ENCODE results near the gene LTO1. TPM values are rescaled to one million over a fixed set of nuclear protein-coding genes. Genes with fewer than 3 reads are reported as not detected.
A peak's percentile ranks its signal among the peaks of the same experiment; 100 is the strongest.

The LTO1 gene
- total and polyA plus RNA-seq, 10 of the 15 experiments (the other 5 are each of a cell fraction or from before 2014, with no cell fraction given) = 2.6 to 27.5 (median 14.4) TPM

DNA sequence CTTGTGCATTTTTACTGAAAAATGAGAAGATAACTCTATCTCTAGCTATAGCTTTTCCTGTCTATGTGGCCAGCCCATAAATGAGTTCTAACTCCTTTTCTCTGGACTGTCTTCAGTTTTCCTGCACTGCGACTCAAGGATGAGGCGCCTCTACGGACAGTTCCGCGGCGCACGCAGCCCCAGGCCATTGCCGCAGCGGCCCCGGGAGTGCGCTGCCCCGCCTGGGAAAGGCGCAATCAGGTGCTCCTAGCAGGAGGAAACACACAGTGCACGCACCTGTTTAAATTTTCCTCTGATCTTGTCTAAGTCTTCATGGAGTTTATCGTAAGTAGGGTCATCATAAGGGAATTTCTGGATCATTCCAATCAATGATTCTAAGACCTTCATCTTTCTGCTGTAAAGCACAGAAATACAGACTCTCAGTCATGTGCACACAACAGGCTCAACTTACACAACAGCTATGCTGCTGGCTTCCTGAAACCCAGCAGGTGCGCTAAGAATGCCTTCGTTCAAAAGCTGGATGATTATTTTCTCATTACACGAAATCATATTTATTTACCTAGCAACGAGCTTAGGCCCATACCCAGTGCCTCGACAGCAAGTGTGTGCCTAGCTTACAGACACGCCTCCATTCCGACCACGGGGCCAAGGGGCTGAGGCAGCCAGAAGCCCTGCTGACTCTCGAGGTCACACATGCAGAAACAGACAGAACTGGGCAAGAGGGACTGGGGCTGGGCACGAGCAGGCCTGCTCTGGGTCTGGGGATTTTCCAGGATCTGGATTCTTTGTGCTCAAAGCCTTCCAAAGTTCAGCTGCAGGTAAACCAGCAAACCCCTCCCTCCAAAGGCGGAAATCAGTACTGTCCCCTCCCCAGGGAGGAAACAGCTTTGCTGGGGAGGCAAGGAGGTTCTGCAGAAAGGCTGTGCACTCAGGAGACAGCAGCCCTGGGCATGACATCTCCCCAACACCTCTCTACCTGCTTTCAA is 7.2 kb downstream of the LTO1 start:
- no peak overlapping the region for H3K27ac ChIP-seq (ENCODE audit: control insufficient read depth, insufficient read depth)
- RAD21 ChIA-PET (ENCODE audit: unreplicated experiment) = interaction anchor here (1.1 kb wide), 1 partner anchor 566 kb away, joined by 3 read pairs; no protein-coding TSS in a partner anchor
- no peaks in the 10 kb centered on the region for H3K4me1 ChIP-seq (ENCODE audit: control insufficient read depth, insufficient read depth, low read length)
- no peaks in the 10 kb centered on the region for H3K27me3 ChIP-seq (replicated peaks in 1 of 2; ENCODE audit: control insufficient read depth in 2 of 2, insufficient read depth in 2 of 2, low read length in 1 of 2)
- H3K36me3 ChIP-seq (ENCODE audit: control insufficient read depth in 2 of 2, insufficient read depth in 2 of 2, low read length in 1 of 2) = peaks cover 4 to 17% of the 10 kb centered on the region in 2 experiments
- FAIRE-seq (no peak), DNase-seq (ENCODE audit: low read depth, low spot score) (no peak), ATAC-seq (no peak)
- no peaks in the 10 kb centered on the region for H4K20me1 ChIP-seq (ENCODE audit: control insufficient read depth, insufficient read depth)
- TF ChIP-seq GATAD2B (conservative IDR thresholded peaks at IDR 0.05; ENCODE audit: low read depth) (no peak), POLR2A (IDR thresholded peaks at IDR 0.05; ENCODE audit: low read depth, low read length) (0 out of 2 replicates have a peak, but pooled peaks have one; percentile 26)
- WGBS (ENCODE audit: insufficient coverage, insufficient replicate concordance, low lambda C conversion rate, missing lambda C conversion rate) = 95% methylated on average over 26 of the region's 26 CpGs
- POLR2A ChIA-PET = no interaction called here
- H3K9ac ChIP-seq (ENCODE audit: control insufficient read depth, insufficient read depth, low read length) = no peak overlapping the region
- SMC1A ChIA-PET (ENCODE audit: uncharacterized antibody, unreplicated experiment) = interaction anchor here (1.6 kb wide), 1 partner anchor 567 kb away, joined by 4 read pairs; no protein-coding TSS in a partner anchor
- no peaks in the 10 kb centered on the region for H3K9me3 ChIP-seq (replicated peaks; ENCODE audit: control insufficient read depth, insufficient read depth, low read length)
- H3K4me3 ChIP-seq = no peak overlapping the region
- no TSS peak for BruUV-seq (replicated peaks)
- H3K79me2 ChIP-seq (ENCODE audit: control insufficient read depth, insufficient read depth, low read length) = no peaks in the 10 kb centered on the region; the same call in 1 of the 2 replicates
- in situ Hi-C loops (cut with MboI) (loop anchor here (10.0 kb wide), 1 partner anchor 563 kb away; no protein-coding TSS in a partner anchor), intact Hi-C loops (cut with micrococcal nuclease; ENCODE audit: unreplicated experiment) (no loop called here)
- CTCF ChIA-PET = interaction anchor here (1.5 to 3.9 kb wide), 3 partner anchors 11 to 537 kb away, joined by 6 to 17 read pairs (median 15); partner anchors contain the start of gene MYEOV
- H3K4me2 ChIP-seq (ENCODE audit: control insufficient read depth, insufficient read depth) = no peak overlapping the region
- no peak overlapping the region for H2AFZ ChIP-seq (ENCODE audit: control insufficient read depth, low read depth, low read length)

DNA sequence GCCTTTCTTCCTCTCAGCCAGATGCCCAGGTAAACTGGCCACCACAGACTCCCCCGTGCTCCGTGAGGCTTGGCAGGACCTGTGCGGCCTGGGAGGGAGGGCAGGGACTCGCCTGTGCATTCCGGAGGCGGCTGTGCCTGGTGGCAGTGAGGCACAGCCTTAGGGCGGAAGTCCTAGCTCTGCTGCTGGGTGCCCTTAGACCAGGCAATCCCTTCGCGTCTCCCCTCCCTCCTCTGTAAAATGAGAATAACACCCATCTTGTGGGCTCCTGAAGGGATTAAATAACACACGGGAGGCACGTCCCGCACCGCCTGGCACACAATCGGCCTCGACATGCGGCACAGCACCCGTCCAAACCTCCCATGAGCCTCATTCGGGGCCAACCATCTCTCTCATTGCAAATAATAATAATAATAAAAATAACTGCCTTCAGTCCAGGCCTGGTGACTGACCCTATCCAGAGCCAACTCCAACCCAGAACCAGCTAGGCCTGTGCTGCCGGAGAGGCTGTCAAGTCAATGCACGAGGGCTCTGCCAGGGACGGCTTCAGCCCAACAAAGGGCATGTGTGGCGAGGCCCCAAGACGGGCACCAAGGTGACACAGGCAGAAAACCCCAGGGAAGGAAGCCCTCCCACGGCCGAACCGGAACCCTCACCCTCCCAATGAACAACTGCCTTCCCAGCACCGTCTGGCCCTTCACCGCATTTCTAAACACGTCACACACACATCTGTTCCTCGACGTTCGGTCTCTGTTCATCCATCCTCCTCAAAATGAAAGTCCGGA is 8.2 kb downstream of the LTO1 start:
- H3K27me3 ChIP-seq (replicated peaks in 1 of 2; ENCODE audit: control insufficient read depth in 2 of 2, insufficient read depth in 2 of 2, low read length in 1 of 2) = no peaks in the 10 kb centered on the region
- no peak for DNase-seq (ENCODE audit: low read depth, low spot score)
- no peak overlapping the region for H3K9ac ChIP-seq (ENCODE audit: control insufficient read depth, insufficient read depth, low read length)
- H3K4me1 ChIP-seq (ENCODE audit: control insufficient read depth, insufficient read depth, low read length) = no peaks in the 10 kb centered on the region
- H3K27ac ChIP-seq (ENCODE audit: control insufficient read depth, insufficient read depth) = no peak overlapping the region
- BruUV-seq (replicated peaks) = no TSS peak
- in situ Hi-C loops (cut with MboI) = loop anchor here (10.0 kb wide), 1 partner anchor 562 kb away; no protein-coding TSS in a partner anchor
- SMC1A ChIA-PET (ENCODE audit: uncharacterized antibody, unreplicated experiment) = no interaction called here
- H3K9me3 ChIP-seq (replicated peaks; ENCODE audit: control insufficient read depth, insufficient read depth, low read length) = no peaks in the 10 kb centered on the region
- peaks cover 3% of the 10 kb centered on the region; the same call in 1 of the 2 replicates for H4K20me1 ChIP-seq (ENCODE audit: control insufficient read depth, insufficient read depth)
- H3K4me2 ChIP-seq (ENCODE audit: control insufficient read depth, insufficient read depth) = no peak overlapping the region
- 93% methylated on average over 33 of the region's 33 CpGs for WGBS (ENCODE audit: insufficient coverage, insufficient replicate concordance, low lambda C conversion rate, missing lambda C conversion rate)
- POLR2A ChIA-PET = no interaction called here
- ATAC-seq = no peak
- intact Hi-C loops (cut with micrococcal nuclease; ENCODE audit: unreplicated experiment) = no loop called here
- H3K4me3 ChIP-seq = no peak overlapping the region
- no peak overlapping the region for H2AFZ ChIP-seq (ENCODE audit: control insufficient read depth, low read depth, low read length)
- RAD21 ChIA-PET (ENCODE audit: unreplicated experiment) = no interaction called here
- no peaks in the 10 kb centered on the region; the same call in 1 of the 2 replicates for H3K79me2 ChIP-seq (ENCODE audit: control insufficient read depth, insufficient read depth, low read length)
- H3K36me3 ChIP-seq (ENCODE audit: control insufficient read depth in 2 of 2, insufficient read depth in 2 of 2, low read length in 1 of 2) = peaks cover 4 to 15% of the 10 kb centered on the region in 2 experiments
- CTCF ChIA-PET = interaction anchor here (3.9 kb wide), 1 partner anchor 374 kb away, joined by 17 read pairs; the partner anchor contains the start of gene MYEOV
- no peak for FAIRE-seq
- TF ChIP-seq SREBF2 (IDR thresholded peaks at IDR 0.05; ENCODE audit: low read length) = no peak
- TF ChIP-seq, protein P1, sequence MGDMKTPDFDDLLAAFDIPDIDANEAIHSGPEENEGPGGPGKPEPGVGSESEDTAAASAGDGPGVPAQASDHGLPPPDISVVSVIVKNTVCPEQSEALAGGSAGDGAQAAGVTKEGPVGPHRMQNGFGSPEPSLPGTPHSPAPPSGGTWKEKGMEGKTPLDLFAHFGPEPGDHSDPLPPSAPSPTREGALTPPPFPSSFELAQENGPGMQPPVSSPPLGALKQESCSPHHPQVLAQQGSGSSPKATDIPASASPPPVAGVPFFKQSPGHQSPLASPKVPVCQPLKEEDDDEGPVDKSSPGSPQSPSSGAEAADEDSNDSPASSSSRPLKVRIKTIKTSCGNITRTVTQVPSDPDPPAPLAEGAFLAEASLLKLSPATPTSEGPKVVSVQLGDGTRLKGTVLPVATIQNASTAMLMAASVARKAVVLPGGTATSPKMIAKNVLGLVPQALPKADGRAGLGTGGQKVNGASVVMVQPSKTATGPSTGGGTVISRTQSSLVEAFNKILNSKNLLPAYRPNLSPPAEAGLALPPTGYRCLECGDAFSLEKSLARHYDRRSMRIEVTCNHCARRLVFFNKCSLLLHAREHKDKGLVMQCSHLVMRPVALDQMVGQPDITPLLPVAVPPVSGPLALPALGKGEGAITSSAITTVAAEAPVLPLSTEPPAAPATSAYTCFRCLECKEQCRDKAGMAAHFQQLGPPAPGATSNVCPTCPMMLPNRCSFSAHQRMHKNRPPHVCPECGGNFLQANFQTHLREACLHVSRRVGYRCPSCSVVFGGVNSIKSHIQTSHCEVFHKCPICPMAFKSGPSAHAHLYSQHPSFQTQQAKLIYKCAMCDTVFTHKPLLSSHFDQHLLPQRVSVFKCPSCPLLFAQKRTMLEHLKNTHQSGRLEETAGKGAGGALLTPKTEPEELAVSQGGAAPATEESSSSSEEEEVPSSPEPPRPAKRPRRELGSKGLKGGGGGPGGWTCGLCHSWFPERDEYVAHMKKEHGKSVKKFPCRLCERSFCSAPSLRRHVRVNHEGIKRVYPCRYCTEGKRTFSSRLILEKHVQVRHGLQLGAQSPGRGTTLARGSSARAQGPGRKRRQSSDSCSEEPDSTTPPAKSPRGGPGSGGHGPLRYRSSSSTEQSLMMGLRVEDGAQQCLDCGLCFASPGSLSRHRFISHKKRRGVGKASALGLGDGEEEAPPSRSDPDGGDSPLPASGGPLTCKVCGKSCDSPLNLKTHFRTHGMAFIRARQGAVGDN (IDR thresholded peaks at IDR 0.05) = no peak
- no peak for TF ChIP-seq ZNF622 (IDR thresholded peaks at IDR 0.05)
- TF ChIP-seq ZNF274 (IDR thresholded peaks at IDR 0.05; ENCODE audit: insufficient read depth, insufficient read length) = no peak
- TF ChIP-seq, protein P2, sequence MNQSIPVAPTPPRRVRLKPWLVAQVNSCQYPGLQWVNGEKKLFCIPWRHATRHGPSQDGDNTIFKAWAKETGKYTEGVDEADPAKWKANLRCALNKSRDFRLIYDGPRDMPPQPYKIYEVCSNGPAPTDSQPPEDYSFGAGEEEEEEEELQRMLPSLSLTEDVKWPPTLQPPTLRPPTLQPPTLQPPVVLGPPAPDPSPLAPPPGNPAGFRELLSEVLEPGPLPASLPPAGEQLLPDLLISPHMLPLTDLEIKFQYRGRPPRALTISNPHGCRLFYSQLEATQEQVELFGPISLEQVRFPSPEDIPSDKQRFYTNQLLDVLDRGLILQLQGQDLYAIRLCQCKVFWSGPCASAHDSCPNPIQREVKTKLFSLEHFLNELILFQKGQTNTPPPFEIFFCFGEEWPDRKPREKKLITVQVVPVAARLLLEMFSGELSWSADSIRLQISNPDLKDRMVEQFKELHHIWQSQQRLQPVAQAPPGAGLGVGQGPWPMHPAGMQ (IDR thresholded peaks at IDR 0.05; ENCODE audit: borderline replicate concordance) = no peak
- no peak for TF ChIP-seq ASH2L (IDR thresholded peaks at IDR 0.05; ENCODE audit: borderline replicate concordance, low read depth)
